ENCODE data around the gene HECW1.
"Not testable (repeated sequence)": the region's sequence is repeated elsewhere in the genome, so short reads cannot be mapped to it uniquely, and the experiment has no call there.

HECW1 gene

DNA sequence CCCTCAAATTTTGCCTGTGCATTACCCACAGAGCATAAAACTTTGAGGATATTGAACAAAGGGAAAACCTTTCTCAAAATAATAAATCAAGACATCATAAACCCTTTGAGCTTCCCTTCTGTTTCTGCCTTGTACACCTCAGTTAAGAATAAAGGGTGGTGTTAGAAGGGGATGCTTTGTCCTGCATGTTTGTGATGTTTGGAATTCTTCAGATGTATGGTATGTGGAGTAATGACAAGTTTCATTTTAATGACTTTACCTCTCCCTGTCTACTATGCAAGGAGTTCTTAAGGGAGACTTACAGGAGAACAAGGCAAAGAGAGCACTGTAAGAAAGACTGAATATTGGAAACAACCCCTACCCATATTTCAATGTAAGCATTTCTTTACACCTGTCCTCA is 99.2 kb downstream of the HECW1 start:
- no peak for DNase-seq

DNA sequence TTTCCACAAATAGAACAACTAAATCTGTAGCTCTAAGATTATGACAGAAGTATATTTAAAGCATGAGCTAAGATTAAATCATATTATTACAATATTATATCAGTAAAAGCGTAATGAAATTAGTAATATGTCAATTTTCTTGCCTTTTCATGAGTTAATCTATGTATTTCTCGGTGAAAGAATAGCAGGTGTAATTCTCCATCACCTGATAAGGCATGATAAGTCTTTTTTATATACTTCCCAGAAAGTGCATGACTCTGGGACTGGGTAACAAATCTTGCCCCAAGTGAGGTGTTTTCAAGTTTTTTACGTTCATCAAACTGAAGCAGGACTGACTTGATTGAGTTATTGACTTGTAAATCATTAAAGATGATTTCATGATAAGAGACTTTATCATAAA is 100.5 kb downstream of the HECW1 start:
- no peak for DNase-seq

GRCh38 chr7:43215061-43215460 is 102.6 kb downstream of the HECW1 start:
- no peak for DNase-seq

DNA sequence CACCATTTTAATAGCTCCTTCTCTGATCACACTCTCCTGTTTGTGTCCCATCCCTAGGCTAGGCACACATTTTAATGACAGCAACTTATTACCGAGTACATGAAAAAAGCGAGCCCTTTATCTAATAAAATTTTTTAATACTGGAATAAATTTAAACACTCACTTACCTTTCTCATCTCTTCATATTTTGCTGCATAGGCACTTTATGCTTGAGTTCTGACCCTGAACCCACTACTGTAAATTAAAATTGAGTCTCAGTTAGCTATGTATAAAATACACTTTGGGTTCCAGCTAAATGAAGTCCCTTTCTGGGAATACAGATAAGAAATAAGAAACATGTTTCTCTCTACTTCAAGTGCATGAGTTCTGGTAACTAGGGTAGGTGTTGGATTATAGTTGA is 104.6 kb downstream of the HECW1 start:
- no peak for DNase-seq

DNA sequence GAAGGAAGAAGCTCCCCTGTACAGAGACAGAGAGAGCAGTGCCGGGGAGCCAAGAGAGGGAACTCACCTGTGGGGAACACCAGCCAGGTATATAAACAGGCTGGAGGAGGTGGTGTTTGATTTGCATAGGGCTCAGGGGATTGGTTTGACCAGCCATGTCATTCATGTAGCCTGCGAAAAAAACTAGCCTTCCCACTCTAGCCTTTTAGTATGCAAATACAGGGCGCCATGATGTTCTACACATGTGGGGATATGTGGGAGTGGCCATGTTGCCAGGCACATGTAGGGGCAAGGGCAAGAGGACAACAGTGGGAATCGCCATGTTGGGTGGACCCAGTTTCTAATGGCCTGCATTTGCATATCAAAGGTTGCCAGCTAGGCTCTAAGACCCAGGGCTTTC is 106.5 kb downstream of the HECW1 start:
- DNase-seq, result not testable (repeated sequence)

DNA sequence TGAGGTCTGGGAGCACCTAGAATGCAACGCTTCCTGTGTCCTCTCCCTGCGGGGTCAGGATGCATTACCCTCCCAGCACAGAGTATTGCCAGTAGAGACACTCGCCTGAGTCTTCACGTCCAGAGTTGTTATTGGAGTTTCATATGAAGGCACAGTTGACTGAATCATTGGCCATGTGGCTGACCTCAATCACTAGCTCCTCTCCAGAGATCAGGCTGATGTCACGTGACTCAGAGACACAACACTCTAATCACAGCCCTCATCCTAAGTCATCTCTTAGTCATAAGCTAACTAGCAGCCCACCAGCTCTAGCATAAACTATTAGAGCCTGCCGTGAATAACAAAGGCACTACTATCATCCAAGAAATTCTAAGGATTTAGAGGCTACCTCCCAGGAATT is 107.8 kb downstream of the HECW1 start:
- no peak for DNase-seq

DNA sequence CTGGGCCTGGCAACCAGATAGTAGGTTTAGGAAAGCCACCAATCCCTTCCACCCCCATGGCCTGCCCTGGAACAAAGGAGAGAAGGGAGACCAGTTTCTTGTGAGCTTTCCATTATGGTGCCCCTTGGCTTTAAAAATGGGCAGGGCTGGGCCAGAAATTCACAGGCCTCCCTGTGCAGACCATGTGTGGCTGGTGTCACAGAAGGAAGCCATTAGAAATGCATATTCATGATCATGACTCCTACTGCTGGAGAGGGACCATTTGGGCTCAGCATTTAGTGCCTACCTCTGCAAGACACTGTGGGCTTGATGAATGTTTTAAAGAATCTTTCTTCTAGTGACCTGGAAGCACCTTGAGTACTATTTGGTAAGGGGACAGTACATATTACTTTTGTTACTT is 108.3 kb downstream of the HECW1 start:
- no peak for DNase-seq

GRCh38 chr7:43229801-43230200 is 117.4 kb downstream of the HECW1 start:
- no peak for DNase-seq

- no peak for DNase-seq
These were observed 119.9 kb downstream of the HECW1 start for GRCh38 chr7:43232366-43232765.

DNA sequence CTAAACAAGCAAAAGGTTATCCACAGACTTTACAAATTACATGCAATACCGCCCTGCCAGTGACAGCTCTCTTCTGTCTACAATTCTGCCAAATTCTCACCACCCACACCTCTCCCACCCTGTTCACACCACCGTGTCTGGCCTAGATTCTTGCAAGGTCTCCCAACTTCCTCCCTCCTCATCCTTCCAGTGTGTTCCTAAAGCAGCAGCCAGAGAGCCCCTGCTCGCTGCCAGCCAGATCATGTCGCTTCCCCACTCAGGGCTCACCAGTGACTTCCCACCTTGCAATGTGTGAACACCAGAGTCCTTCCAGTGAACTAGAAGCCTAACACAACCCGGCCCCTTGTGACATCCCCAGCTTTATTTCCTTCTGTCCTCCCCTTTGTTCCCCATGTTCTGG is 121.6 kb downstream of the HECW1 start:
- no peak for DNase-seq

- no peak for DNase-seq
These were observed 122.5 kb downstream of the HECW1 start for GRCh38 chr7:43234968-43235367.

GRCh38 chr7:43240565-43240964 is 128.1 kb downstream of the HECW1 start:
- no peak for DNase-seq

- DNase-seq, result no peak
These were observed 130.3 kb downstream of the HECW1 start for GRCh38 chr7:43242628-43243255.

DNA sequence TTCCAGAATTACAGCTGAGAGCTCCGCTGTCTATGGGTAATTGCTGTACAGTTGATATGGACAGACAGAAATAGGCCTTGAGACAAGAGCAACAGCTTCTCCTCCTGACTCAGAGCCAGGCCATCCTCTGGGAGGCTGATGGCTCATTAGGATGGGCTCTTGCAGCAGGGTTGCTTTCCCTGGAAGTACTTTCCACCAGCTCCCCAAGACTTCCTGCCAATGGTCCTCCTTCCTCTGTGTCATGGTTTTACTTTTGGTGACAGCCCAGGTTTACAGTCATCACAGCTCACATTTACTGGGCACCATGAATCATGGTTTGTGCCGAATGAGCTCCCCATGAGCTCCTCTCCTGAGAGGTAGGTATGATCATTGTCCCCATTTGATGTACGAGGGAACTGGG is 131.8 kb downstream of the HECW1 start:
- no peak for DNase-seq

DNA sequence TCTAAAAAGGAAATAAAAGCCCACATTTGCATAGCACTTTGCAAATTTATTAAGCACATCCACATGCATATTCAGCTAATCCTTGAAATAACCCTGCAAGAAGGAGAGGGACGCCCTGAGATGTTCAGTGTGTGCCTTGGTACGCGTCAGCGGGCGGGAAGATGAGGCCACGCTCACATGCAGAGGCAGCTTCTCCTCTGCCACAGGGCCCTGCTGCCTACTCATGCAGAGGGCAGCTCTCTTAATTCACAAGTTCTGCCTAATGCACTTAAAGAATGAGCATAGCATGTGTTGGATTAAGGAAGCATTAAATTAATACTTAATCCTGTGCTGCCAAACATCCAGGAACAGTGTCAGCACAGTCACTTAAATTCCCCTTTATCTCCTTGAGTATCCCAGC is 132.3 kb downstream of the HECW1 start:
- DNase-seq, result no peak

DNA sequence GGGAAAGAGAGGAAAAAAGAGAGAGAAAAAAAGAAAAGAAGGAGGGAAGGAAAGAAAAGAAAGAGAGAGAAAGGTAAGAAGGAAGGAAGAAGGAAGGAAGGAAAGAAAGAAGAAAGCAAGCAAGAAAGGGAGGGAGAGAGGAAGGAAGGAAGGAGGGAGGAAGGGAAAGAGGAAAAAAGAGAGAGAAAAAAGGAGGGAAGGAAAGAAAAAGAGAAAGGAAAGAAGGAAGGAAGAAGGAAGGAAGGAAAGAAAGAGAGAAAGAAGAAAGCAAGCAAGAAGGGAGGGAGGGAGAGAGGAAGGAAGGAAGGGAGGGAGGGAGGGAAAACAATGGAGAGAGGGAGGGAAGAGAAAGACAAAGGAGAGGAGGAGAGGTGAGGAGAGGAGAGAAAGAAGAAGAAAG is 135.3 kb downstream of the HECW1 start:
- DNase-seq, result no peak

- DNase-seq, result no peak
These were observed 136.1 kb downstream of the HECW1 start for GRCh38 chr7:43248553-43248952.

DNA sequence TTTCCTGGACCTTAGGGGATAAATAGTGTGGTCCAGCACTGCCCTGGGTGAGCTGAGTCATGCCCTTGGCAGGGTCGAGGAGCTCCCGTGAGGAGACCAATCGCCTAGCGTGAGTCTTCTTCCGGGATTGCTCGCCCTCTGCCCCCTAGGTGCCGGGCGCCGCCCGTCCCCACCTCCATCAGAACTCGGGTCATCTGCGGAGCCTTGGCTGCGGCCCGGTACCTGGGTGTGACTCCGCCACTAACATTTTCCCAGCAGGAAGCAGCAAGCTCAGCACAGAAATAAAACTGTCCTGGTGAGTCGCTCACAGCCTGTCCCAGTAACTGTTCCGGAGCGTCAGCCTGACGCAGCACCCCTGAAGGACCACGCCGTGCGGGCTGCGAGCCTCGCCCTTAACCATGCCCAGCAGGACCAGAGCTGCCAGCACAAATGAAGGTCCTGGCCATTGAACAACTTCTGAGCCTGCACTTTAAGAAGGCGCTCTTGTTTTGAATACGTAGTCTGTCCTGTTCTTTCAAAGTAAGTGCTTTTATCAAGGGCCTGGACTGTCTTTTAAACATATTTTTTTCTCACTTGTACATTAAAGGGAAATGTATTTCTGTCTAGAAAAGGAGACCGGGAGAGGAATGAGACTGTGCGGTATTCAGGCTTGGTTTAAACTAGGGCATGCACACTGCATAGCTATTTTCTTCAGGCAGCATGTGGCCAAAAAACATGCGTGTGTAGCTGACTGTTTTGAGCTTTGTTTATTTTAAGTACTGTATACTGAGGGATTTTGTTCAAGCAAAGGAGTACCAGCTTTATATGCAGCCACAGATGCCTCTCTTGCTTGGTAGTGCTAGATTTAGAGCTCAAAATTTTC is 136.7 kb downstream of the HECW1 start:
- no peak for DNase-seq

- DNase-seq, result no peak
These were observed 137.3 kb downstream of the HECW1 start for GRCh38 chr7:43249823-43250145.

DNA sequence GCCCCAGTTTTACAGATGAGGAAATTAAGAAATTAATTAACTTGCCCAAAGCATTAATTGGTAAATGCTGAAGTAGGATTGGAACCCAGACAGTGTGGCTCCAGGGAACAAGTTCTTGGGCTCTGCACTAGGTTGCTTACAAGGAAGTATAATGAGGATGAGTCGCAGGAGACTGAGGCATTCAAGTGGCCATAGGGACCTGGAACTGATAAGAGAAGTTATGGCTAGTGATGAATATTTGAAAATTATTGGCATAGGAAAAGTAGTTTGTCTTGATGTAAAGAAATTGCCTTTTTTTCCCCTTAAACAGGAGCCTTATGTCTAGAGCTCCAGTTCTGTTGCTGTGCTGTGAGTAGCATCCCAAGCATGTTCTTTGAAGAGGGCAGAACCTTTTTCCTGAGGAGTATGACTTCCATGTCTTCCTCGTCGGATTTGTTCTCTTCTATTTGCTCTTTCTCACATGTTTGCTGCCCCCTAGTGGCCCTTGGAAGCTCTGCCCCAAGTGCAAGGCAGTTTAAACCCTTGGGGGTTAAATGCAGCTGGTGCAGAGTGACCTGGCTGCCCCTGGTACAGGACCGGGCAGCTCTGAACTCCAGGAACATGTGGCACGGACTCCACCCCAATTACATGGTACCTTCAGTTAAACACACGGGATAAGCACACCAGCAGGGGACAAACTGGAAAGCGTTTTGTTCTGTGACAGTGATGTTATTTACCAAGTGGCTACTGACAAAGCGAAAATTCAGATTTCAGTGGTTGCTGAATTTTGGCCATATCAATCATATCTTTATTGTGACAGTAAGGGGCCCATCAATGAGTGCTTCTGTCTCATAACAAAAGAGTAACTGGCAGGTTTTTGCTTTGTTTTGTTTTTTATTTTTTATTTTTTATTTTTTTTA is 148.8 kb downstream of the HECW1 start:
- peak; percentile 62 for DNase-seq

- DNase-seq, result no peak
These were observed 152.7 kb downstream of the HECW1 start for GRCh38 chr7:43265139-43265538.

- no peak for DNase-seq
These were observed 161.7 kb downstream of the HECW1 start for GRCh38 chr7:43273939-43274719.

- DNase-seq, result no peak
These were observed 162.3 kb downstream of the HECW1 start for GRCh38 chr7:43274752-43275151.

Measured in DMS79 treated with DMSO at 0.1 percent for 48 hours (cell line).